Subcutaneous preadipocyte (primary cell): Measurements from ENCODE around the gene ZNF260. TPM values are rescaled to one million over a fixed set of nuclear protein-coding genes. Genes with fewer than 3 reads are reported as not detected.

Source experiments
- total RNA-seq: library from RNA; depleted of rRNA; stranded (reverse); fragments of >200 nt; gene quantifications from 2 replicates; pipeline ENCODE4 v1.2.3, GENCODE V29; 2012

ZNF260 gene
- 9.6 and 13.9 TPM in 2 replicates for total RNA-seq

DNA sequence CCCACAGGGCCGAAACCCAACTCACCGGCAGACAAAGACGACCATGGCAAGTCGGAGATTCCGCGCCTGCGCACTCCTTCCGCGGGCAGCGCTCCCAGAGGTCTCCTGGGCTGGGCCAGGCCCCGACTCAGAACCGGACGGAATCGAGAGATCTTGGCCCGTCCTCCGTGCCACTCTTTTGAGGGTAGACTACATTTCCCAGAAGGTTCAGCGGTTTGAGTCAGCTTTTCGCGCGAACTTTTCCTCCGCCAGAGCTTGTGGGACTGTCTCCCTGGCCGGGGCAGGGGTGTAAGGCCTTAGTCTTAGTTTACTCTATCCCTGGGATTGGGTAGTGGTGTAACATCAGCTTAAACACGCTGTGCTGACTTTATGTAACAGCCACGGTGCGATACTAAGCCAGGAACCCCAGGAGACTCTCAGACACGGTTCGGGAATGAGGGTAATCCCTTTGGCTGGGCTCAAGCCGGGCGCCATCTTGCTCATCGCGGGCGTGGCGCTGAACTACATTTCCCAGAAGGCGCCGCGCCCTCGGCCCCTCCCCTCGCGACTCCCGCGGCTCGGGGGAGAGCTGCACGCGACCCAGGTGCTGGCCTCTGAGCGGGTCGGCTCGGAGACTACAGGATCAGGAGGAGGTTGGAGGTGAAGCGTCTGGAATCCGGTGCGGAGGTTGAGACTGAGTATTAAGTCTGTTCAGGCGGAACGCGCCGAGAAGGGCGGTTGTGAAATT lies at the start of gene ZNF260:
Gene ZNF260 (minus strand): TSS at position 78 of the 727 bp plus-strand sequence. CDS start 13,033 bp downstream, outside the sequence.

DNA sequence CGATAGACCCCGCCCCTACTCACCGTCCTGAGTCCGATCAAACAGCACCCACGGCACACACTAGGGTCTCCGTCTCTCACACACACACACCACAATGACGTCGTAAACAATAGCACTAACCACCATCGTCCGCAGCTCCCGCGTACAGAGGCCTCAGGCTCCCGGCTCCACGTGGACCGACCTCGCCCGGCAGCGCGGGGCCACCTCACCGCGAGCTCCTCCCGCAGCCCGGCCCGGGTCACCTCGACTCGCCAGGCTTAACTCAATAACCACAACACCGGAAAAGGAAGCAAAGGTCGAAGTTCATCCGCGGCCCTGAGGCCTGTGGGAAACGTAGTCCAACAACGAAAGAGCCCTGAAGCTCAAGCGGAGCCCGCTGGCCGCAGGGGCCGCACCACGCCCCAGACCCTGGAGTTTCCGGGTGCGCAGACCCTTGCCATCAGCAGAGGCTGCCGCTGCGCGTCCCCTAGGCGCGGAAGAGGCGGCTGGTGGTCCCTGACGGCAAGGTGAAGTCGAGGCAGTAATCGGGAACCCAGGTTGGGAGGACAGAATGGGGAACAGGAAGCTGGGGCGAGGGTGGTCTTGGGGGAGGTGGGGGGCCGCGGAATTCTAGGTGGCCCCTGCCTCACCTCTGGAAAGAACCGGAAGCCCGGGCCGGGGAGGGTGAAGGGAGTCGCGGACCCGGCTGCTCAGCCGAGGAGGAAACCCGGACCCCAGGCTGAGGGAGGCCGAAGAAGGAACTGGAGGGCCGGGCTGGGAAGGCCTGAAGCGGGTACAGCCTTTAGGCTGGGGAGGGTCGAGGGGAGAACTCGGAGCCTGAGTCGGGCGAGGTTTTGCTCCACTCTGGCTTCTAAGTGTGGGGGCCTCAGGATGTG lies 45.2 kb upstream of the ZNF260 start, which contains the start of gene ZNF529:
Gene ZNF529 (minus strand): TSS at position 273 of the 875 bp plus-strand sequence. CDS start 946 bp downstream, outside the sequence.

DNA sequence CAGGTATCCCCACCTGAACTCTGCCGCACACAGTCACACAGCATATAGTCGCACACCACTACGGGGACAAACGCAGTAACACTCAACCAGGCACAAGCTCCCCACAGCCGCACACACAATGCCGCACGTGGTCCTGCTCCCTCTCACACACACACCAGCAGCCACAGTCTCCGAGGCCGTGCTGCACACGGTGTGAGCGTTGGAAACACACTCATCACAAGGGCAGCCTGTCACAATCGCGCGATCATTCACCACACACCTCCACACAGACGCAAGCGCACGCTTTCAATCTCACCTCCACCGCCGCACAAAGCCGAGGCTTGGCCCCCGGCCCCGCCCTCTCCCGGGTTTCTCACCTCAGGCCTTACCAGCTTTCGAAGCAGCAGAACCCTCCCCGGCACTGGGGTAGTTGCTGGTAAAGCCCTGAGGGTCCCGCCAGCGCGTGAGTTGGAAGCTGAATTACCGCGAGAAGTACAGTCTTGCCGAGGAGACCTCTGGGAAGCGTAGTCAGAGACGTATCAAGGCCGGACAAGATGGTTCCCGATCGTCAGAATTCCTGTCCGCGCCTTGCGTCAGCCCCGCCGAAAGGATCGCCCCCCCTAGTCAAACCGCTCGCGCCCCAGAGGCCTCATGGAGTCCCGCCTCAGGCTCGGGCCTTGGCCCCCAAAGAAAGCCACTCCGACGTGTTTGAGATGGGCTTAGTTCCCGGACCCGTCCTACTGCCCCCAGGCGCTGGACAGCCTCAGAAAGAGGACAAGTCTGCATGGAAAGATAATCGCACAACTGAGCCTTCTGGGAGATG lies 38.8 kb downstream of the ZNF260 start, which contains the start of gene ZNF566:
Gene ZNF566 (minus strand): TSS at position 444 of the 802 bp plus-strand sequence. CDS start 13,004 bp downstream, outside the sequence.

Other genes with a start within 250 kb of the ZNF260 start
- gene ZFP14, start 149.1 kb downstream of the ZNF260 start, total RNA-seq, result 1.1 and 1.8 TPM in 2 replicates
- gene ZFP82, start 109.6 kb downstream of the ZNF260 start, total RNA-seq, result 4.8 and 5.5 TPM in 2 replicates
- 9.2 and 10.3 TPM in 2 replicates for gene ZNF566, start 38.7 kb downstream of the ZNF260 start, total RNA-seq
- gene ZNF529, start 45.0 kb upstream of the ZNF260 start, total RNA-seq, result 7.3 and 8.0 TPM in 2 replicates
- gene ZNF382, start 77.0 kb upstream of the ZNF260 start, total RNA-seq, result 2.2 and 2.7 TPM in 2 replicates
- 6.3 and 6.6 TPM in 2 replicates for gene ZNF461, start 138.6 kb upstream of the ZNF260 start, total RNA-seq
- 3.3 and 5.1 TPM in 2 replicates for gene ZNF567, start 159.3 kb upstream of the ZNF260 start, total RNA-seq
- gene ZNF850, start 244.5 kb upstream of the ZNF260 start, total RNA-seq, result 2.0 and 2.6 TPM in 2 replicates